GM21528 (cell line): ENCODE measurements around the gene PPP1CA.

Source experiments
- ATAC-seq: cut with Tn5 transposase; IDR thresholded peaks from one replicate; pipeline ENCODE4 v1.9.1; 2021; ENCODE audit warnings: mild to moderate bottlenecking, moderate library complexity; ENCODE audit not compliant: unreplicated experiment, low FRiP score

Gene PPP1CA

GRCh38 chr11:67419325-67420049 lies 17.8 kb upstream of the PPP1CA start:
- no peak for ATAC-seq

GRCh38 chr11:67418476-67419281 lies 17.0 kb upstream of the PPP1CA start:
- ATAC-seq = no peak

- no peak for ATAC-seq
Measured at GRCh38 chr11:67417425-67417824, 15.8 kb upstream of the PPP1CA start.

GRCh38 chr11:67416416-67417335 lies 15.0 kb upstream of the PPP1CA start:
- no peak for ATAC-seq

GRCh38 chr11:67415501-67416304 lies 14.0 kb upstream of the PPP1CA start, which contains the start of gene CARNS1:
TSS of gene CARNS1 (plus strand) at chr11:67415678. CDS start at chr11:67416200, 522 bp downstream.
- no peak for ATAC-seq

- no peak for ATAC-seq
Measured at GRCh38 chr11:67413266-67413849, 11.7 kb upstream of the PPP1CA start.

GRCh38 chr11:67412495-67413179 lies 11.0 kb upstream of the PPP1CA start:
- no peak for ATAC-seq

GRCh38 chr11:67411785-67412152 lies 10.1 kb upstream of the PPP1CA start:
- ATAC-seq = no peak

GRCh38 chr11:67410984-67411784 lies 9.5 kb upstream of the PPP1CA start:
- no peak for ATAC-seq

- ATAC-seq = no peak
Measured at GRCh38 chr11:67410369-67410831, 8.7 kb upstream of the PPP1CA start.

GRCh38 chr11:67409781-67410368 lies 8.2 kb upstream of the PPP1CA start:
- no peak for ATAC-seq

- peak; percentile 51 for ATAC-seq
Measured at GRCh38 chr11:67409261-67409666, 7.6 kb upstream of the PPP1CA start.

- peak; percentile 23 for ATAC-seq
Measured at GRCh38 chr11:67408437-67409200, 7.0 kb upstream of the PPP1CA start.

GRCh38 chr11:67407688-67408163 lies 6.1 kb upstream of the PPP1CA start:
- ATAC-seq = no peak

GRCh38 chr11:67406969-67407687 lies 5.5 kb upstream of the PPP1CA start:
- ATAC-seq = no peak

GRCh38 chr11:67406420-67406968 lies 4.8 kb upstream of the PPP1CA start:
- ATAC-seq = no peak
